Spleen (tissue), 7 donors: ENCODE measurements around the gene SCD5.

Source experiments
- POLR2A ChIP-seq, 3 donors: fragments of 450-650 bp; IDR thresholded peaks; one replicate each; pipeline ENCODE4 v1.5.1; 2017; ENCODE audit warnings: antibody characterized with exemption in 3 of 3, mild to moderate bottlenecking in 1 of 3
- POLR2AphosphoS5 ChIP-seq, 3 donors: sonication (generic); formaldehyde crosslinking; IDR thresholded peaks; one replicate each; pipeline ENCODE4 v1.5.1; 2017; ENCODE audit warnings: antibody characterized with exemption in 3 of 3
- TF ChIP-seq, protein P1 (sequence below), 11 experiments: fragments of 200-600 bp in 7 of 11; fragments of 450-650 bp in 4 of 11; sonication (generic) in 4 of 11; IDR thresholded peaks in 8 of 11; conservative IDR thresholded peaks in 3 of 11; 1 replicate in 7 of 11; 2 replicates in 4 of 11; pipeline versions ENCODE4 v1.4.0 to v1.8.0; 2016 to 2021; ENCODE audit warnings: antibody characterized with exemption in 11 of 11, inconsistent platforms in 4 of 11, mild to moderate bottlenecking in 1 of 11
- donor health status: DM: no; HTN: no; CAD: no; lungs with moderate emphysema.
- donor health status: DM: no; HTN: no; CAD: no.
- donor health status: DM: no; HTN: no; CAD: no.

DNA sequence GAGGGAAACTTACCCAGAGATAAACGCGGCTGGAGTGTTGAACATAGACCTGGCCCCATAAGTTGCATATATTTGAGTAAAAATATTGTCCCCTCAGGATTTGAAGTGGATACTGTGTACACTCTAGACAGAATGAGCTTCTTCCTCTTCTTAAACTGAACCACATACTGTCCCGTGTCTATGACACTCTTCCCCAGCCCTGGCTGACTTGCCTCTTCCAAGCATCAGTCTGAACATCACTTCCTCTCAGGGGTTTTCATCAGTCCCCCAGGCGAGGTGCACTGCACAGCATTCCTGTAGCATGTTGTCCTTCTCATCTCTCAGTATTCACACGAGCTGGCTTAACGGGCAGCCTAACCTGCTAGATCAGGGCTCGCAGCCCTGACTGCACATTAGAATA, 156.3 kb downstream of the SCD5 start:
- TF ChIP-seq, protein P1, sequence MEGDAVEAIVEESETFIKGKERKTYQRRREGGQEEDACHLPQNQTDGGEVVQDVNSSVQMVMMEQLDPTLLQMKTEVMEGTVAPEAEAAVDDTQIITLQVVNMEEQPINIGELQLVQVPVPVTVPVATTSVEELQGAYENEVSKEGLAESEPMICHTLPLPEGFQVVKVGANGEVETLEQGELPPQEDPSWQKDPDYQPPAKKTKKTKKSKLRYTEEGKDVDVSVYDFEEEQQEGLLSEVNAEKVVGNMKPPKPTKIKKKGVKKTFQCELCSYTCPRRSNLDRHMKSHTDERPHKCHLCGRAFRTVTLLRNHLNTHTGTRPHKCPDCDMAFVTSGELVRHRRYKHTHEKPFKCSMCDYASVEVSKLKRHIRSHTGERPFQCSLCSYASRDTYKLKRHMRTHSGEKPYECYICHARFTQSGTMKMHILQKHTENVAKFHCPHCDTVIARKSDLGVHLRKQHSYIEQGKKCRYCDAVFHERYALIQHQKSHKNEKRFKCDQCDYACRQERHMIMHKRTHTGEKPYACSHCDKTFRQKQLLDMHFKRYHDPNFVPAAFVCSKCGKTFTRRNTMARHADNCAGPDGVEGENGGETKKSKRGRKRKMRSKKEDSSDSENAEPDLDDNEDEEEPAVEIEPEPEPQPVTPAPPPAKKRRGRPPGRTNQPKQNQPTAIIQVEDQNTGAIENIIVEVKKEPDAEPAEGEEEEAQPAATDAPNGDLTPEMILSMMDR (IDR thresholded peaks at IDR 0.05 in 8 of 11, conservative IDR thresholded peaks at IDR 0.05 in 3 of 11) = no peak
- TF ChIP-seq POLR2A (IDR thresholded peaks at IDR 0.05) = no peak
- TF ChIP-seq POLR2AphosphoS5 (IDR thresholded peaks at IDR 0.05) = no peak
